H1 (cell line): Measurements from ENCODE around the gene CRABP1.

ENCODE experiments used
- CBX5 ChIP-seq: fragments of 300-800, 300-1000 bp; sonication (generic); IDR thresholded peaks from 2 replicates; pipeline ENCODE4 v1.7.1; 2016; ENCODE audit warnings: antibody characterized with exemption, low read length, low read depth
- CTCF ChIP-seq, 3 experiments: IDR thresholded peaks; 1 replicate in 2 of 3; 2 replicates in 1 of 3; pipeline versions ENCODE4 v1.5.1 to v1.6.1; 2011; ENCODE audit warnings: low read length in 3 of 3, mild to moderate bottlenecking in 3 of 3, inconsistent platforms in 2 of 3, low read depth in 1 of 3, moderate library complexity in 1 of 3; ENCODE audit not compliant: insufficient read depth in 1 of 3; ENCODE audit errors: control extremely low read depth in 1 of 3
- EZH2 ChIP-seq: fragments of 200-600 bp; sonication (generic); IDR thresholded peaks from 2 replicates; pipeline ENCODE4 v1.7.1; 2012; ENCODE audit warnings: low read depth, mild to moderate bottlenecking, moderate library complexity, low read length, inconsistent platforms; ENCODE audit not compliant: severe bottlenecking
- FOSL1 ChIP-seq: IDR thresholded peaks from 2 replicates; pipeline ENCODE4 v1.6.1; 2011; ENCODE audit warnings: mild to moderate bottlenecking, low read depth, low read length, moderate library complexity; ENCODE audit not compliant: insufficient read depth
- JUN ChIP-seq: IDR thresholded peaks from 2 replicates; pipeline ENCODE4 v1.6.1; 2011; ENCODE audit warnings: low read depth, mild to moderate bottlenecking, improper control_type of control experiment, low read length
- KDM4A ChIP-seq: IDR thresholded peaks from one replicate; pipeline ENCODE4 v1.7.1; 2012; ENCODE audit warnings: low read depth, mild to moderate bottlenecking, moderate library complexity, low read length, inconsistent platforms; ENCODE audit not compliant: severe bottlenecking
- NRF1 ChIP-seq: IDR thresholded peaks from 2 replicates; pipeline ENCODE4 v1.6.1; 2011; ENCODE audit warnings: mild to moderate bottlenecking, low read depth, low read length, improper control_type of control experiment
- POLR2A ChIP-seq, 2 experiments: IDR thresholded peaks; 1 replicate in 1 of 2; 2 replicates in 1 of 2; pipeline ENCODE4 v1.6.1; 2011; ENCODE audit warnings: low read depth in 2 of 2, low read length in 2 of 2, mild to moderate bottlenecking in 2 of 2; ENCODE audit errors: control extremely low read depth in 1 of 2
- POLR2AphosphoS5 ChIP-seq: IDR thresholded peaks from 2 replicates; pipeline ENCODE4 v1.6.1; 2011; ENCODE audit warnings: low read depth, low read length
- RAD21 ChIP-seq, 2 experiments: IDR thresholded peaks in 1 of 2; conservative IDR thresholded peaks in 1 of 2; 2 replicates each; pipeline ENCODE4 v1.6.1; 2011; ENCODE audit warnings: low read depth in 2 of 2, low read length in 2 of 2, improper control_type of control experiment in 1 of 2, inconsistent platforms in 1 of 2, mild to moderate bottlenecking in 1 of 2, moderate library complexity in 1 of 2
- RBBP5 ChIP-seq: IDR thresholded peaks from 2 replicates; pipeline ENCODE4 v1.7.1; 2012; ENCODE audit warnings: low read depth, mild to moderate bottlenecking, inconsistent platforms, low read length, moderate library complexity, borderline replicate concordance
- SP2 ChIP-seq: IDR thresholded peaks from 2 replicates; pipeline ENCODE4 v1.6.1; 2012; ENCODE audit warnings: mild to moderate bottlenecking, low read length, inconsistent platforms
- YY1 ChIP-seq: IDR thresholded peaks from 2 replicates; pipeline ENCODE4 v1.6.1; 2011; ENCODE audit warnings: low read depth, mild to moderate bottlenecking, low read length

GRCh38 chr15:78388865-78389264, 48.7 kb downstream of the CRABP1 start:
- TF ChIP-seq SP2 = no peak
- no peak for TF ChIP-seq POLR2AphosphoS5
- TF ChIP-seq RAD21 (IDR thresholded peaks at IDR 0.05 in 1 of 2, conservative IDR thresholded peaks at IDR 0.05 in 1 of 2; ENCODE audit: low read depth in 2 of 2, low read length in 2 of 2) = no peak
- no peak for TF ChIP-seq EZH2
- TF ChIP-seq CTCF (IDR thresholded peaks at IDR 0.05; ENCODE audit: control extremely low read depth in 1 of 3, insufficient read depth in 1 of 3, low read depth in 1 of 3, low read length in 3 of 3) = no peak
- TF ChIP-seq POLR2A (IDR thresholded peaks at IDR 0.05; ENCODE audit: control extremely low read depth in 1 of 2, low read depth in 2 of 2, low read length in 2 of 2) = no peak
- TF ChIP-seq KDM4A = no peak
- TF ChIP-seq JUN = no peak
- TF ChIP-seq YY1 = no peak
- TF ChIP-seq FOSL1 = no peak
- no peak for TF ChIP-seq RBBP5
- no peak for TF ChIP-seq NRF1
- TF ChIP-seq CBX5 = no peak
